ENCODE measurements around the gene EIF4G3.

- TF ChIP-seq CTCF (IDR thresholded peaks at IDR 0.05; ENCODE audit: extremely low read depth in 1 of 2, insufficient read depth in 1 of 2, low read depth in 1 of 2, low read length in 2 of 2), result no peak
- no peak for TF ChIP-seq EZH2 (IDR thresholded peaks at IDR 0.05; ENCODE audit: borderline replicate concordance, low read depth, low read length, severe bottlenecking)
- TF ChIP-seq POLR2AphosphoS5 (IDR thresholded peaks at IDR 0.05; ENCODE audit: insufficient read depth, low read depth, low read length), result no peak
- TF ChIP-seq JUN (IDR thresholded peaks at IDR 0.05; ENCODE audit: borderline replicate concordance, insufficient read depth, insufficient read length, low read depth), result no peak
- no peak for TF ChIP-seq POLR2A (IDR thresholded peaks at IDR 0.05; ENCODE audit: low read depth, low read length)
- no peak for TF ChIP-seq MYC (IDR thresholded peaks at IDR 0.05; ENCODE audit: low read depth, low read length)
- TF ChIP-seq FOS (IDR thresholded peaks at IDR 0.05; ENCODE audit: borderline replicate concordance, insufficient read depth, low read length), result no peak
- no peak for TF ChIP-seq MAX (IDR thresholded peaks at IDR 0.05; ENCODE audit: insufficient read depth, insufficient read length)
- no peak for TF ChIP-seq GATA2 (IDR thresholded peaks at IDR 0.05; ENCODE audit: insufficient read depth, insufficient read length, low read depth, low read length)
Observed at GRCh38 chr1:20896826-20897225, 279.9 kb downstream of the EIF4G3 start.

Data from endothelial cell of umbilical vein (primary cell).